Nephron progenitor cell (in vitro differentiated cells): ENCODE measurements around the gene VTN.
A peak's percentile ranks its signal among the peaks of the same experiment; 100 is the strongest.

Experiments
- DNase-seq: peaks from one replicate; pipeline ENCODE4 v3.0.0; 2021
- H3K27ac Mint-ChIP-seq: 2 replicates; pipeline ENCODE4 v1.8.0; 2021; ENCODE audit warnings: mild to moderate bottlenecking, moderate library complexity, mixed read lengths
- H3K27me3 Mint-ChIP-seq: 2 replicates; pipeline ENCODE4 v1.8.0; 2021; ENCODE audit warnings: mild to moderate bottlenecking, low read depth, mixed read lengths; ENCODE audit not compliant: poor library complexity
- H3K36me3 Mint-ChIP-seq: 2 replicates; pipeline ENCODE4 v1.8.0; 2021; ENCODE audit warnings: low read depth, mixed read lengths
- H3K4me1 Mint-ChIP-seq: 2 replicates; pipeline ENCODE4 v1.8.0; 2021; ENCODE audit warnings: mixed read lengths
- H3K4me3 Mint-ChIP-seq: 2 replicates; pipeline ENCODE4 v1.8.0; 2021; ENCODE audit warnings: mild to moderate bottlenecking, moderate library complexity, mixed read lengths
- H3K9me3 Mint-ChIP-seq: 2 replicates; pipeline ENCODE4 v1.8.0; 2021; ENCODE audit warnings: mild to moderate bottlenecking, moderate library complexity, mixed read lengths
- CTCF ChIP-seq: fragments of 200-600 bp; sonication (generic); IDR thresholded peaks from 2 replicates; pipeline ENCODE4 v1.5.0; 2021; ENCODE audit warnings: antibody characterized with exemption

Gene VTN

GRCh38 chr17:28325211-28325610, 44.9 kb downstream of the VTN start:
- no peak for TF ChIP-seq CTCF
- H3K27me3 Mint-ChIP-seq = no peaks in the 10 kb centered on the region
- H3K4me1 Mint-ChIP-seq = peaks cover 54% of the 10 kb centered on the region
- H3K4me3 Mint-ChIP-seq = no peak overlapping the region
- H3K36me3 Mint-ChIP-seq = peaks cover 54% of the 10 kb centered on the region
- DNase-seq = no peak
- no peaks in the 10 kb centered on the region for H3K9me3 Mint-ChIP-seq
- H3K27ac Mint-ChIP-seq = peak overlapping the region; percentile 46

GRCh38 chr17:28324781-28325180, 45.3 kb downstream of the VTN start:
- H3K27me3 Mint-ChIP-seq = no peaks in the 10 kb centered on the region
- no peak for DNase-seq
- H3K27ac Mint-ChIP-seq = peak overlapping the region; percentile 46
- no peak overlapping the region for H3K4me3 Mint-ChIP-seq
- no peaks in the 10 kb centered on the region for H3K9me3 Mint-ChIP-seq
- H3K4me1 Mint-ChIP-seq = peaks cover 58% of the 10 kb centered on the region
- peaks cover 55% of the 10 kb centered on the region for H3K36me3 Mint-ChIP-seq
- no peak for TF ChIP-seq CTCF

DNA sequence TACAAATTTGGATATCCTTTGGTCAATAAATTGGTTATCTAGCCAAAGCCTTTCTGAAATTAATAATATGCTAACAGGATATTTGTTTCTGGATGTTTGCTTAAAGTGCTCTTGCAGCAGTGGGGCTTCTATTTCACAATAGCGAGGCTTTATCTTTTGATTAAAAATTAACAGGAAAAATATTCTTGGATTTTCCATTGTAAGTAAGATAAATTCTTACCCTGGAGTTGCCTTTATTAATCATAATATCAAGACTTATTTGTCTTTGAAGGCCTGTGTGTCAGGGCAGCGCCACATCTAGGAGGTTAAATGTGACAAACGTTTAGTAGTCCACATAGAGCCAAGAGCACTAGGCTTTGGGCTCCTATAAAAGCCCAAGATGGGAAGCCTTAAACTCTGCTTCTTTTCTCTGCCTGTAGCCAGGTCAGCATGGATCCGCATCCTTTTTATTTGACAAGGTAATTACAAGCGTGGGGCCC, 45.8 kb downstream of the VTN start:
- H3K4me3 Mint-ChIP-seq = no peak overlapping the region
- H3K9me3 Mint-ChIP-seq = no peaks in the 10 kb centered on the region
- no peak for DNase-seq
- H3K27me3 Mint-ChIP-seq = no peaks in the 10 kb centered on the region
- TF ChIP-seq CTCF = no peak
- H3K4me1 Mint-ChIP-seq = peaks cover 63% of the 10 kb centered on the region
- peak overlapping the region; percentile 42 for H3K27ac Mint-ChIP-seq
- H3K36me3 Mint-ChIP-seq = peaks cover 55% of the 10 kb centered on the region

DNA sequence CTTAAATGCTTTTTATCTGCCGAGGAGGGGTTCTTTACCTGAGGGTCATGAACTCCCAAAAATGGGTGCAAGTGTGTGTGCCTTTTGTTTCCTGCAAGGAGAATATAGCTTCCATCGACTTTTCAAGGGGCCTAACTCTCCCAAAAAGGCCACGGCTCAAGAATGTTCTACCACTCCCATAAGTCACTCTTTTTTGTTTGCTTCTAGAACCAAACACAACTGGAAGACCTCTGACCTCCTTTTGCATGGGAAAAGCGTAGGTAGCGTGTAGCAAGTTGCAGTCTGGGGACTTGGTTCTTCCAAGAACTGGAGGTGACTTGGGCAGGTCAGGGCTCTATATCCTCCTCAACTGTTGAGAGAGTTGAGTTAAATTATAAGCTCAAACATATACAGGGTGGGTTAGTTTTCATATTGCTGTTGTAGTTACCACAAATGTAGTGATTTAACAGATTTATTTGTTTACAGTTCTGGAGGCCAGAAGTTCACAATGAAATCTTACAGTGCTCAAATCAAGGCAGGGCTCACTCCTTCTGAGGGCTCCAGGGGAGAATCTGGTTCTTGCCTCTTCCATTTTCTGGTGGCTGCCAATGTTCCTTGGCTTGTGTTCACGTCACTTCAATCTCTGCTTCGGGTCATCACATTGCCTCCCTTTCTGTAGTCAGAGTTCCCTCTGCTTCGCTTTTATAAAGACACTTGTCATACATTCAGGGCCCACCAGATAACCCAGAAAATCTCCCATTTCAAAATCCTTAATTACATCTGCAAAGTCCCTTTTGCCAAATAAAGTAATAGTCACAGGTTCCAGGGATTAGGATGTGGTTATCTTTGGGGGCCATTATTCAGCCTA, 49.7 kb downstream of the VTN start:
- Mint-ChIP-seq H3K9me3 (no peaks in the 10 kb centered on the region), H3K4me1 (peaks cover 77% of the 10 kb centered on the region), H3K36me3 (peaks cover 29% of the 10 kb centered on the region), H3K27me3 (peaks cover 6% of the 10 kb centered on the region), H3K27ac (peak overlapping the region; percentile 71), H3K4me3 (peak overlapping the region; percentile 88)
- no peak for TF ChIP-seq CTCF
- DNase-seq = no peak

GRCh38 chr17:28319598-28319935, 50.5 kb downstream of the VTN start:
- Mint-ChIP-seq H3K27ac (peak overlapping the region; percentile 71), H3K36me3 (peaks cover 29% of the 10 kb centered on the region), H3K27me3 (peaks cover 6% of the 10 kb centered on the region), H3K4me3 (peak overlapping the region; percentile 88), H3K4me1 (peaks cover 68% of the 10 kb centered on the region), H3K9me3 (no peaks in the 10 kb centered on the region)
- no peak for TF ChIP-seq CTCF
- DNase-seq = no peak
